Measurements from ENCODE around the gene ZNF14.

GRCh38 chr19:19721896-19722295 lies 11.0 kb downstream of the ZNF14 start:
- no peak for TF ChIP-seq CTCF (IDR thresholded peaks at IDR 0.05; ENCODE audit: extremely low read depth in 1 of 2, insufficient read depth in 1 of 2, low read depth in 1 of 2, low read length in 2 of 2)
- TF ChIP-seq EZH2 (IDR thresholded peaks at IDR 0.05; ENCODE audit: borderline replicate concordance, low read depth, low read length, severe bottlenecking), result no peak
- no peak for TF ChIP-seq GATA2 (IDR thresholded peaks at IDR 0.05; ENCODE audit: insufficient read depth, insufficient read length, low read depth, low read length)
- no peak for TF ChIP-seq POLR2A (IDR thresholded peaks at IDR 0.05; ENCODE audit: low read depth, low read length)
- no peak for TF ChIP-seq POLR2AphosphoS5 (IDR thresholded peaks at IDR 0.05; ENCODE audit: insufficient read depth, low read depth, low read length)
- TF ChIP-seq MAX (IDR thresholded peaks at IDR 0.05; ENCODE audit: insufficient read depth, insufficient read length), result no peak
